HT1080 (cell line): Measurements from ENCODE around the gene MAML3. TPM values are rescaled to one million over a fixed set of nuclear protein-coding genes. Genes with fewer than 3 reads are reported as not detected.
A peak's percentile ranks its signal among the peaks of the same experiment; 100 is the strongest.

Source experiments
- DNase-seq: peaks from one replicate; pipeline ENCODE4 v3.0.0-alpha.2; 2015; ENCODE audit warnings: low read depth
- total RNA-seq: library from RNA; depleted of rRNA; stranded (reverse); fragments of >200 nt; shearing (Covaris generic); gene quantifications from 2 replicates; pipeline ENCODE4 v1.2.3, GENCODE V29; 2014

MAML3 gene
- total RNA-seq, 1 experiment from 2014 or later, result 11.4 TPM

DNA sequence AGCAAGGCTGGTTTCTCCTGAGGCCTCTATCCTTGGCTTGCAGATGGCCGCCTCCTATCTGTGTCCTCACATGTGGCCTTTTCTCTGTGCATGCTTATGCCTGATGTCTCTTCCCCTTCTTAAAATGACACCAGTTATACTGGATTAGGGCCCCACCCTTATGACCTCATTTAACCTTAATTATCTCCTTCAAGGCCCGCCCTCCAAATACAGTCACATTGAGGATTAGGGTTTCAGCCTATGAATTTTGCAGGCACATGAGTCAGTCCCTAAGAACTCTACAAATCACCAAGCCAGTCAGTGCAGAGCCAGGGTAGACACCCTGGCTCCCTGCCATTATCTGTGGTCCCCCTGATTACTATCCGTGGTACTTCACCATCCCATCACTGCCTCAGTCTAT lies 51.6 kb downstream of the MAML3 start:
- DNase-seq, result peak; percentile 96

DNA sequence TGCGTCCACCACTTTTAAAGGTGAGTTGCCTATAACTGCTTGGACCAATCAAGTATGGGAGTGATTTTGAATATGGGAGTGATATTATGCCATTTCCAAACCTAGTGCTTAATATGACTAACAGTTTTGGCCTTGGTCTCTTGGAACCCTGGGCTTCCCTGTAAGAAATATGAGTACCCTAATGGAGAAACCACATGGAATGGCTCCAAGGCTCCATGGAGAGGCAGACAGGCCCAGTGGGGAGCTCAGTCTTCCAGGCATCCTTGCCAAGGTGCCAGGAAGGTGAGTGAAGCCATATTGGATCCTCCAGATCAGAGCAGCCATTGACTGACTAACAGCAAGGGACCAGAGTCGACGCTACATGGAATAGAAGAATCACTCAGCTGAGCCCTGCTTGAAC lies 53.2 kb downstream of the MAML3 start:
- DNase-seq, result peak; percentile 60

DNA sequence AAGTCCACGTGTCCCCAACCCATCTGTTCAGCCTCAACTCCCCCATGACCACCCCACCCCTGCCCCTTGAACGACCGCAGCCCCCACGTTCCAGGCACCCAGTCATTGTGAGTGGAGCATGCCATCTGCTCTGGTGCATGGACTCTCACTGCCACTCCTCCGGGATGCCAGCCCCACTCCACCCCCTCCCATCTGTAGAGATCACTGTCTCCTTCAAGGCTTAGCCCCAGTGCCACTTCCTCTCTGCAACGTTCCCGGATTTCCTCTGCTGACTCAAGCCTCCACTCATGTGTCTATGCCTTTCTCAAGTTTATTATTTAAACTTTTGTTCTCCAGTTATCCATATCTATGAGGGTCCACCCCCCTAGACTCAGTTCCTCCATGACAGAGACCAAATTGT lies 54.0 kb downstream of the MAML3 start:
- DNase-seq, result peak; percentile 94

DNA sequence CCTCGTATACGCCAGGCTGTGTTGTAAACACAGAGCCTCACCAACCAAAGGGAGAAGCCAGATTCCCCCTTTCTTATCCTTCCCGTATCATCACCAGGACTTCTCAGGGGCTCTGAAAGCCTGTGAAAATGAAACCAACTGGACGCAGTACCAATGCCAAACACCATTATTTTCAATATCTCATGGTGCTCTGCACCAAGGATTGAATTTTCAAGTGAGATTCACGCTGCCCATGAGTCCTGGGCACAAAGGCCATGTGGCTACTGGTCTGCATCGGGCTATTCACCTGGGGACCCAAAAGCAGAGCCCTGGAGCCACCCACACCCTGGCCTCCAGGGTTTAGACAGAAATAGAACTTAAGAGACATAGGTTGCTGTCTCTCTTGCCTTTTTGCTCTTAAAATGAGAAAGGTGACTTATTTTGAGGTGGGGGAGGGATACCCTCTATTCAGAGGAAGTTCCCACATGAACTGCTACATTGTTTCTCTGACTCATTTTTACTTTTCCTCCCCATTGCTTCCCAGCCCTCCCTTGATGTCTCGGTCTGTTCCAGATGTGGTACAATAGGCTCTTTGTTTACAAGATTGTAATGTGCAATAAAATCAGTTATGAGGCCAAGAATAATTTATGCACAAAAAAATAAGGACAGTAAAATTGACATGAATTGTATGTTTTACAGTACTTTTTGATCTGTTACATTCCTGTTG lies 55.4 kb downstream of the MAML3 start:
- peak; percentile 96 for DNase-seq

DNA sequence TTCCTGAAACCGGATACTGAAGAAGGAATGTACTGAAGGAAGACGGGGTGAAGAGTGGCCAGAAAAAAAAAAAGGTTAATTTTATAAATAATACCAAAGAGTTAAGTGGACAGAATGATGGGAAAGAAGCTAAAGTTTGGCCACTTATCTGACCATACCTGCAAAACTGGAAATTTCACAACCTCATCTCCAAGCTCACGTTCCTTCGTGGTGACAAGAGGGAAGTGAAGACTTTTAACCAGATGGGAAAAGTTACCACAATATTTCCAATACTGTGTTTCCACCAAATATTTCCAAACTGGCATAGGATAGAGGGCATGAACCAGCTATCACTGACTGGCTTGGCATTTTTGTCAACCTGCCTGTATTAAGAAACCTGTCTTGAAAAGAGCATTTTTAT lies 56.4 kb downstream of the MAML3 start:
- no peak for DNase-seq

DNA sequence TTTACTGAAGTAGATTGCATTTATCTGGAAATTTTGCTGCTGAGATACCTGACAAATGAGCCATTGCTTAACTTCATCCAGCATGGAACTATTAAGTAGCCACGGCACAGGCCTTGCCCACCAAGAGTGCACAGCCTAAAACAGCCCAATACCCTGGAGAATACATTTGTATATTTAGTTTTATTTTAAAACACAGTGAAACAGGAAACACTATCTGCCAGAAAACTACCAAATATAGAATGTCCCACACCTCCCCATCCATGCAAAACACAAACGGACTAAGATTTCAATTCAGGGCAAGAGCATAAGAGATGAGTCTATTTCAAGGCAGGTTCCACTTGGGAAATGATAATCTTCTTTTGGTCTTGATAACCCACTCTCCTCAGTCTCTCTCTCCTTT lies 57.1 kb downstream of the MAML3 start:
- DNase-seq, result no peak

DNA sequence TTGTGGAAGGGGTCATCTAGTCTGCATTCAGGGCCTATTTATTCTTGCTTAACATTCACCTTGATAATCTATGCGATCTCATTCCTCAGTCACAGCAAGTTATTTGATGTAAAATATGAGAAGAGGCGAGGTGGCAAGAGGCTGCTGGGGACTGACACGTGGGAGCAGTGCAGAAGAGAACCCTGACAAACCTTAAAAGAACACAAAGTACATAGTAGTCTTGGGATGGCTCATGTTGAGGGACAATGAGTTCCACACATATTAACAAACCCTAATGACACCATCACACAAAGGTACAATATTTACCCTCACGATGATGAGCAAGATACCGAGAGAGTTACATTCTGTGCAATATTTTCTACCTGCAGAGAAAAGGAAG lies 57.5 kb downstream of the MAML3 start:
- no peak for DNase-seq

DNA sequence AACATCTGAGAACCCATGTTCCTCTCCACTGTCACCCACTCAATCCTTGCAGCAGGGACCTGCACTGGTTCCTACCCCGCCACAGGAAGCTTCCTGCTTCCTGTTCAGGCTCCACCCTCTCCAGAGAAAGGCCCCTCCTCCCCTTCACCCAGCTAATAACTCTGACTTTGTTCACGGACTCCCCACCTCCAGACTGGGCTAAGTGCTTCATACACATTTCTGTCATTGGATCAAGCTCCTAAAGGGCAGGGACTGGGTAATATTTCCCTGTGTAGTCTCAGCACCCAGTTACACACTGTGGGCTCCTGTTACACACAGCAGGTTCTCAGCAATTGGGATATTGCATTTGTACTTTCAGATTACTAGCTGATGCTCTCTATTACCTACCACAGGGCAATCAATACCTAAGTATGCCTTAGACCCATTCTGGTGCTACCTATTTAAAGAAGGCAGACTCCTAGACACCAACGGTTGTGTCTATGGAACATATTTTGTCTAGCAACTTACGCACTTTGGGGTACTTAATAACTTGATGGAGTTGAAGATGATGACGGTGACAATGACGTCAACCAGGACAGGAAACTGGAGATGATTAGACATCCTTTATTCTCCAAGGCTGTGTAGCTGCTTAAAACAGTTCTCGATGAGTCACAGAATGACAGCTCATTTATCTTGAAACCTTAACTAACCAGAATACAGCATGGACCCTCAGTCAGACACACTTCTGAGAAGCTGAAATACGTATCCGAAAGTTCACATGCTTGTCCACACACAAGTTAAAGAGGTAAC lies 58.1 kb downstream of the MAML3 start:
- peak; percentile 98 for DNase-seq

DNA sequence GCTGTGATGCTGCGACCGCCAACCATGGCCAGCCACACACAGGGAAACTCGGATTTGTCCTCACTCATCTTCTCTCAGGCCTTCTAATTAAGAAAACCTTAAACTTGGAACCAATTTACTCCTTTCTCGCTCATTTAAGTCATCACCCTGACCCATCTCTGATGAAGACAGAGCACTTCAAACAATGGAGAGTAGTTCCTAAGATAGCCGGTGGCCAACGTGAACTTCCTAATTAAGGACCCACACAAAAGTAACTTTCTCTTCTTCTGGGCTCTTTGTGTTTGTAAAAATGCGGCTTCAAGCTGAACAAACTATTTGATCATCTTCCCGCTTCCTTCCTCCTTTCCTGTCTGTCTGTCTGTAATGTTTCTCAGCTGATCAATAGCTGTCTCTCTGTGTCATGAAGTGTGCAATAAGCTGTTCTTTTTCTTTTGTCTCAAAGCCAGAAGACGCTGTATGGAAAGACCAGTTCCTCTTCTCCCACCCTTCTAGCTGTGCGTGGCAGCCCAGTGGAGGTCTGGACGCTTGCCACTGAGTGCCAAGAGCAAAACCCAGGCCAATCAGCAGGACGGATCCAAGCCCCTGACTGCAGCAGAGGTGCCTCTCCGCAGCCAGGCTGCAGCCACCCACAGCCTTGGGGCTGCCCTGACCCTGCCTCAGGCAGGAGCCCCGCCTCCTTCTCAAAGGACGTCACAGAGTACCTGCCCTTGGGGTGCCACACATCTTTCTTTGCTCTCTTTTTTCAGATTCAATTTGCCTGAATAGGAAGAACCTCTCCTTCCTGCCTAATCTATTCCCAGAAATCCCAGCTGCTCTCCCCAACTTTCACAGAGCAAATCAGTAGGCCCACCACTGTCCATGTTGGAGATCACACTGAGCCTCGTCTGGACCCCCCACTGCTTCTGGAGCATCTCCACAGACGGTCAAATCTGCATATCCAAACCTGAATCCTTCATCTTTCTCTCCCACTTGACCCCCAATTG lies 59.3 kb downstream of the MAML3 start:
- DNase-seq, result peak; percentile 93

DNA sequence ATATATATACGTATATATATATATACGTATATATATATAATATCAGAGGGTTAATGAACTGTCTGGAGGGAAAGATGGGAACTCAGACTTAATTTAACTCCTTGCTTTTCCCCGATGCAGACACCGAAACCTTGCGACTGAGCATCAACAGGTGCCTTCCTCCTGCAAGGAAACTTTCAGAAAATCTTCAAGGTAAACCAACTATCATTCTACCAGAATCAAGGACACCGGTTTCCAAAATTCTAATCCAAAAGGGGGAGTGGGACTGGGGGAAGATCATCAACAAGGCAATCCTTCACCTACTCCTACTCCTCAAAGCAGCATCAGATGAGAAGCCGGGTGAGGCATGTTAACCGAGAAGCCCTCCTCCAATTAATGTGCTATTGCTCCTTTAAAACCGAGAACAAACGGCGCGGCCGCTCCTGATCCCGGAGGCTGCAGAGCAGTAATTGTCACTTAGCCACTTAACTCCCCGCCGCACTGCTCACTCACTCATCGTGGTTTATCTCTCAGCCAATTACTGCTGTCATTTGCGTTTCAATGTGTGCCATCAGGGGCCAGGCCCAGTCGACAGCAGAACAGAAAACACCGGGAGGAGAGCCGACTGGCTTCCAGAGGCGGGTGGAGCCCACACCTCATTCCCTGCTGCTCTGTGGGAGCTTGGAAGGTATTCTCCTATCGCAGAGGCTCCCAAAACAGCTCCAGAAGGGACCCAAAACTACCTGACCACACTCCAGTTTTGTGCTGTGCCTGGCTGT lies 61.7 kb downstream of the MAML3 start:
- peak; percentile 51 for DNase-seq

DNA sequence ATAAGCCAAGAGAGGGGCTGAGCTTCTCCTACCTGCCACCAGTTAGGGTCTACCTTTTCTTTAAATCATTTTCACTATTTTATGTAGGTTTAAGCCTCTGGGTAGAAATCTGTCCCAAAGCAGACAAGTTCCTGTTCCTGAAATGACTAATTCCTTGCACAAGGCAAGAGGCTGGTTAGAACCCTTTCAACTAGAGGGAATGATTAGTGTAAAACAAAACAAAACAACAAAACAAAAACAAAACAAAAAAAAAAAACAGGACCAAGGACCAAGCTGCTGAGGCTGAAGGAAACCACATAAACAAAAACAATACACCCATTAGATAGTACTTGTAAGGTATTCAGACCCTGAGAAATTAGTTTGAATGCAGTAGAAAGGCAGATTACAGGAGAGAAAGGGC lies 62.7 kb downstream of the MAML3 start:
- DNase-seq, result no peak

DNA sequence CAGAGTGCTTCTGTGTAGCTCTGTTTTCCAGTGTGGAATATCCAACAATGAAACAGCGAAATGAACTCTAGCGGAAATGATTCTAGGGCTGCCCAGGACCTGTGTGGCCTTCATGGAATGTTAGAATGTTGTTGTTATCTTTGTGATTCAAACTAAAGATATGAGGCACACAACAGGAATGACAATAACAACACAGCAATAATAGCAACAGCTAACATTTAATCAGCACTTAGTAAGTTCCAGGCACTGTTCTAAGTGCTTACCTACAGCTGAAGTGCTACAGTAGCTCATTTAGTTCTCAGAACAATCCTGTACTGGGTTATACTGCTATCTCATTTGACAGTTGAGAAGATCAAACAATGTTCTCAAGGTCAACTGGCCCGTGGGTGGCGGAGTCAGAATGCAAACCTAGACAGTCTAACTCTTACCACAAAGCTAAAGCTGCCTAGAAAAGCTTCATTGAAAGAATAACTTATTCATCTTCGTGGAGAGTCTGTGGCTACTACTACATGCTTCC lies 63.7 kb downstream of the MAML3 start:
- peak; percentile 78 for DNase-seq

DNA sequence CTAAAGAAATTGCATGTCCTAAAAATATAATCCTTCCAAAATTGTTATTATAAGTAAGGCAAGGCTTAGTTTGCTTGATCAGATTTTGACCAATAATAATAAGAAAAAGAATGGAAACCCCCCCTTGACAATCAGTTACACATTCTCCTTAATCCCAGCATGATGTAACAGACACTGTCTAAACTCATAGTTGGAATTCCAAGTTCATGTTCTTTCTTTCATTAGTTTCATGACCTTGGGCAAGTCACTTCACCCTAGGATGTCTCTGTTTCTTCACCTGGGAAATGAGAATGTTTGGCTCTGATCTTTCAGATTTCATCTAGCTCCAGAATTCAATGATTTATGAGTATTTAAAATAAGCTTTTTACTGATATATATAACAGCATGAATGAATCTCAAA lies 64.8 kb downstream of the MAML3 start:
- DNase-seq, result no peak

DNA sequence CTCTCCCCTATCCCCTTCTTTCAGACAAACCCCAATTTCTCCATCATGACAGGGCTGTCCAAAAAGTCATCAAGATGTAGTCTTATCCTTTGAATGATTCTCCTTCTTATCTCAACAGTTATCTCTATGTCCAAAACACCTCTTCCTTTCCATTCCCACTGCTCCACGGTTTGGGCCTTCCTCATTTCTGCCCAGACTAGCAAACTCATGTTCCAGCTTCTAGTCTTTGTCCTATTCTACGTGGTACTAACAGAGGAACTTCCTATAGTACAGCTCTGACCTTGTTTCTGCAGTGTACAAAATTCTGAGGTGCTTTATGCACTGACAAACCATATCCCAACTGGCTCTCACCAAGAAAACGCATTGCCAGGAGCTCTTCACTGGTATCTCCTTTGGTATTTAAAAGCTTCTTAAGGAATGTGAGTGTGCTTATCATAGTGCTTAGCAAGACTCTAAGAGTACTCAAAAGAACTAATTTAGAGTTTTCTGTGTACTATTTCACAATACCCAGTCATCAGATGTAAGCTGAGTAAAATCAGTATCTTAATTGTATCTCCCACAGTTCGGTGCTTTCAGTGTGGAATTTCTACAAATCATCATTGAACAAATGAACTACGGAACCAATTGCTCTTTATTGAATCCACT lies 65.5 kb downstream of the MAML3 start:
- no peak for DNase-seq

DNA sequence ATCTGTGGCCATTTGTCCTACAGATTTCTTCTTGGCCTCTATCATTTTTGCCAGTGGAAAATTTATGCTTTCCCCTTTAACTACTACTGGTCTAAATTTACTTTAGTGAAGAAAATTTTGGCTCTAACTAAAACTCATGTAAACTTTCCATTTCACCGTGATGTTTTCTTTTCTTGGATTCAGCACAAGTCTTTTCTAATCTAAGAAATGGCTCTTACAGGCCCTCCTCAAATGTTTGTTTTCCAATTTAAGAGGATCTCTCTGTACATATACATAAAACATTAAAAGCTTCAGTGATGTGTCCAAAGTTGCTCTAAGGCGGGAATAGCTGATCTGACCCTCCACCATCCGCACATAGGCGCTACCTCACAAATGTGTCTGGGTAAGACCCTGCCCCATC lies 68.1 kb downstream of the MAML3 start:
- no peak for DNase-seq

DNA sequence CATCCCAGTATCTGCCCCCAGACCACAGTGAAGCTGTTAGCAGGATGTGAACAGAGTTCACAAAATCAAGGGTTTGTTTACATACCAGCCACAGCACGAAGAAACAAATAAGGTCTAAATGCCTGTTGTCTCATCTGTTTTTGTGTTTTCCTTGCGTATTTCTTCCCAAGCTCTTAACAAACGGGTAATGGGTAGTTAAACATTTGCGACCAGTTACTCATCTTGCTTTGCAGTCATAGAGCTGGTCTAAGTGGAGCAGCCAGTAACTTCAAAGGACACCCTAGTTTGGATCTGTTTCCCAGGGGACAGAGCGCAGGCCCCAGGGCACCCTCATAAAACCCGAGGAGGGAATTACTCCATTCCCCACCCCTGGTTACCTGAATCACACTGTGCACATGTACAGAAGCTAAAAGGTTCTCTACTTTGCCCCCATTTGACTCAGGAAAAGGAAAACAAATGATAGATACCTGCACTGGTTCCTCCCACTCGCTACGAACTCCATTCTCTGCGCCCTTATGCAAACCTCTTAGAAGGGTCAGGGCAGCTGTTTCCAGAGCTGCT lies 68.8 kb downstream of the MAML3 start:
- DNase-seq, result no peak

DNA sequence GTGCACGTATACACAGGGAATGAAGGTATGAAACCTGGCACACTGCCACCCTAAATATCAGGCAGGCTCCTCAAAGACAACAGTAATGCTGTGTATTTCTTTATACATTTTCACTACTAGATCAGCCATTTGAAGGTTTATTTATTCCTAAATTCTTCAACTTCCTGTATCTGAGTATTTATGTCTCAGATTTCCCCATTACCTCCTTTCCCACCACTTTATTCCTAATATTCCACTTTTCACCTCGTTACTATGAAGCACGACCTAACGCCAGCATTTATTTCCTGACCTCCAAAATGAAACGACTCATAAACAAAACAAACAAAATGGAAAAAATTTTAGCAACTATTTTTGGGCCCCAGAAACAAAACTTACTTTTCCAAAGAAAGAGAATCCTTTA lies 69.6 kb downstream of the MAML3 start:
- no peak for DNase-seq

DNA sequence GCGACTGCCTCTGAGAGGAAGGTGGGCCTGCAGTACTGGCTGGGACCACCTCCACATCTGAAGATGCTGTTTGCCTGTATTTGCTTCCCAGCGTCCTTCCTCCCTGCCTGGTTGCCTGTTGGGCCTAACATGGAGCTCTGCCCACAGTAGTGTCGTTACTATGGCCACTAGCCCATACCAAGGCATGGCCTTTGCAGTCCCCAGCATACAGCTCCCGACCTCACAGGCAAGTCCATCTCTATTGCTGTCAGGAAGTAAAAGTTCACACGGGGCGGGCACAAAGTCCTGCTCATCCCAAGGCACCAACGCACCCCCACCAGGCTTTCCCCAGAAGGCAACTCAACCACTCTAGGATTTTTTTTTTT lies 71.6 kb downstream of the MAML3 start:
- DNase-seq, result no peak

DNA sequence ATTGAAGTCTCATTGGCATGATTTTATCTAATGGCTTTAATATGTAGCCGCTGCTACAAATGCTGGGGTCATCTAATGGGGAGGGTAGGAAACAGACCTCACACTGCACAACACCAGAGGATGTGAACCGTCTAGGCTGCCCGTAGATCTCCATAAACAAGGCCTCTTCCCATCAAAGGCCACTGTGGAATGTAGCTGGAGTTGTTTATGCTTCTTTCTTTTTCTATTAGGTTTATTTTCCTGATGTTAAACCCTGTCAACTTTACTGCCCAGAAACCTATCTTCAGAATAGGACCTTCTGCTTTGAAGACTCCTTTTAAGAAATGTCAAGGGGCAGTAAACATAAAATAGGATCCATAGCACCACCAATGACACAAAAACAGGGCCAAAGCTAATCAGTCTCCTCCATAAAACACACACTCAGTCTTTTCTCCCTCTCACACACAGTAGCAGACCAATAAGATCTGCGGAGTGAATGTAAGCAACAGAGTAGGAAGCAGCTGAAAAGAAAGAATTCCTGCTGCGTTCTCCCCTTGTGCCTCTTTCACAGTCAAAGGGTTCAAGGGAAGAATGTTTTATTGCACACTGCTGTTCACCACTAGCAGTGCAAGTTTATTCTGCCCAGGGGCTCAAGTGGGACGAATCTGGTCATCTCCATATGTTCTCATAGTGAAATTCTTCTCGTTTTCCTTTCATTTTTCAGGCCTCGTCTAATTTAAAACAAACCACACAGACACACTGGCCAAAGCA lies 72.2 kb downstream of the MAML3 start:
- DNase-seq, result no peak
